ENCODE data around the gene ITGAL. TPM values are rescaled to one million over a fixed set of nuclear protein-coding genes. Genes with fewer than 3 reads are reported as not detected.

ITGAL gene
- total RNA-seq, 1 donor from 2014 or later = 0.04 TPM

- Histone ChIP-seq H3K27me3 (ENCODE audit: control insufficient read depth, insufficient read depth, low read length) (no peaks in the 10 kb centered on the region), H3K4me3 (ENCODE audit: low read depth, low read length) (no peak overlapping the region), H3K36me3 (ENCODE audit: control insufficient read depth, insufficient read depth, low read length) (peaks cover 1% of the 10 kb centered on the region)
- DNase-seq (ENCODE audit: low read depth) = no peak
- TF ChIP-seq CTCF (IDR thresholded peaks at IDR 0.05; ENCODE audit: insufficient read depth, low read length, poor library complexity, severe bottlenecking) = no peak
These were observed 83.0 kb downstream of the ITGAL start for GRCh38 chr16:30555315-30556124.

GRCh38 chr16:30556125-30556473 is 83.6 kb downstream of the ITGAL start:
- H3K4me3 ChIP-seq (ENCODE audit: low read depth, low read length) = no peak overlapping the region
- H3K27me3 ChIP-seq (ENCODE audit: control insufficient read depth, insufficient read depth, low read length) = no peaks in the 10 kb centered on the region
- peaks cover 1% of the 10 kb centered on the region for H3K36me3 ChIP-seq (ENCODE audit: control insufficient read depth, insufficient read depth, low read length)
- DNase-seq (ENCODE audit: low read depth) = no peak
- no peak for TF ChIP-seq CTCF (IDR thresholded peaks at IDR 0.05; ENCODE audit: insufficient read depth, low read length, poor library complexity, severe bottlenecking)

GRCh38 chr16:30557707-30557956 is 85.1 kb downstream of the ITGAL start:
- H3K27me3 ChIP-seq (ENCODE audit: control insufficient read depth, insufficient read depth, low read length) = no peaks in the 10 kb centered on the region
- peaks cover 1% of the 10 kb centered on the region for H3K36me3 ChIP-seq (ENCODE audit: control insufficient read depth, insufficient read depth, low read length)
- DNase-seq (ENCODE audit: low read depth) = no peak
- H3K4me3 ChIP-seq (ENCODE audit: low read depth, low read length) = peak overlapping the region; percentile 57
- TF ChIP-seq CTCF (IDR thresholded peaks at IDR 0.05; ENCODE audit: insufficient read depth, low read length, poor library complexity, severe bottlenecking) = peak; percentile 6

- H3K4me3 ChIP-seq (ENCODE audit: low read depth, low read length) = peak within 1 kb of the TSS; percentile 57
- H3K36me3 ChIP-seq (ENCODE audit: control insufficient read depth, insufficient read depth, low read length) = peaks cover 1% of the 10 kb centered on the region
- H3K27me3 ChIP-seq (ENCODE audit: control insufficient read depth, insufficient read depth, low read length) = no peaks in the 10 kb centered on the region
- no peak for TF ChIP-seq CTCF (IDR thresholded peaks at IDR 0.05; ENCODE audit: insufficient read depth, low read length, poor library complexity, severe bottlenecking)
- peak; percentile 88 for DNase-seq (ENCODE audit: low read depth)
These were observed 85.6 kb downstream of the ITGAL start, which contains the start of gene ZNF764 for GRCh38 chr16:30557957-30558788. TSS of gene ZNF764 (minus strand) at chr16:30558374. CDS start at chr16:30558182, 192 bp downstream.

GRCh38 chr16:30558789-30559377 is 86.3 kb downstream of the ITGAL start:
- Histone ChIP-seq H3K36me3 (ENCODE audit: control insufficient read depth, insufficient read depth, low read length) (peaks cover 1% of the 10 kb centered on the region), H3K27me3 (ENCODE audit: control insufficient read depth, insufficient read depth, low read length) (no peaks in the 10 kb centered on the region), H3K4me3 (ENCODE audit: low read depth, low read length) (no peak overlapping the region)
- TF ChIP-seq CTCF (IDR thresholded peaks at IDR 0.05; ENCODE audit: insufficient read depth, low read length, poor library complexity, severe bottlenecking) = no peak
- no peak for DNase-seq (ENCODE audit: low read depth)

Measured in kidney epithelial cell (primary cell).